NCI-H2227 (cell line): ENCODE results near the gene MTHFD1.

Experiments used
- DNase-seq: peaks from one replicate; lab custom pipeline; 2025; ENCODE audit not compliant: unreplicated experiment; lab: John Stamatoyannopoulos, UW

The MTHFD1 gene

DNA sequence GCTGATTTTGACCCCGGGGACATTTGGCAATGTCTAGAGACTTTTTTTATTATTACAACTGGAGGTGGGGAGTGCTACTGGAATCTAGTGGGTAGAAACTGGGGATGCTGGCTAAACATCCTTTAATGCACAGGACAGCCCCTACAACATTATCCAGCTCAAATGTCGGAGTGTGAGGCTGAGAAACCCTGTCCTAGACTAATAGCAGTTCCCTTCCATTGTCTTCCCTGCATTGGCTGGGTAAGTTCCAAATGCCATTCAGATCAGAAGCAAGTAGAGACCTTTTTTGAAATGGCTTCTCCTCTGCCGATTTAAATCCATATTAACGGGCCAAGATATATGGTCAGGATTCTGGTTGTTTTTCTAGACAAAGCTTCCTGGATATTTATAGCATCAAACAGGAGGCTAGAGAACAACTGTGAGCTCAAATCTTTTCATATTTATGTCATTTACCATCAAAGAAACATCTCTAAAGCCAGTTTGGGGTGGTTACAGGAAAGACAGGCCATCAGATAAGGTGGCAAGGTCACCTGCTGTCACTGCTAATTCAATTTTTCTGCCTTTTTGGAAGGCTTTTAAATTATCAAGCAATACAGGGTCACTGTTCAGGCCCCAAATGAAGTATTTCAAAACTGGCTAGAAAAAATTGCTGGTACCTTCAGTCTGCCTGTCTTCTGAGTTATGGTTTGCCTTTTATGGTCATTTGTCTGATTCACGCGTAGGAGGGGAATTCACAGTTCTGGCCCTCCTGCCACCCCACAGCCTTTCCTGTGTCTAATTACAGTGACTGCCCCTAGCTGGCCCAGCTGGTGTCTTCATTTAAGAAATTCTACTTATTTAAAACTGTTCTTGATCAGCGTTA, 57.1 kb downstream of the MTHFD1 start:
- peak; percentile 36 for DNase-seq

DNA sequence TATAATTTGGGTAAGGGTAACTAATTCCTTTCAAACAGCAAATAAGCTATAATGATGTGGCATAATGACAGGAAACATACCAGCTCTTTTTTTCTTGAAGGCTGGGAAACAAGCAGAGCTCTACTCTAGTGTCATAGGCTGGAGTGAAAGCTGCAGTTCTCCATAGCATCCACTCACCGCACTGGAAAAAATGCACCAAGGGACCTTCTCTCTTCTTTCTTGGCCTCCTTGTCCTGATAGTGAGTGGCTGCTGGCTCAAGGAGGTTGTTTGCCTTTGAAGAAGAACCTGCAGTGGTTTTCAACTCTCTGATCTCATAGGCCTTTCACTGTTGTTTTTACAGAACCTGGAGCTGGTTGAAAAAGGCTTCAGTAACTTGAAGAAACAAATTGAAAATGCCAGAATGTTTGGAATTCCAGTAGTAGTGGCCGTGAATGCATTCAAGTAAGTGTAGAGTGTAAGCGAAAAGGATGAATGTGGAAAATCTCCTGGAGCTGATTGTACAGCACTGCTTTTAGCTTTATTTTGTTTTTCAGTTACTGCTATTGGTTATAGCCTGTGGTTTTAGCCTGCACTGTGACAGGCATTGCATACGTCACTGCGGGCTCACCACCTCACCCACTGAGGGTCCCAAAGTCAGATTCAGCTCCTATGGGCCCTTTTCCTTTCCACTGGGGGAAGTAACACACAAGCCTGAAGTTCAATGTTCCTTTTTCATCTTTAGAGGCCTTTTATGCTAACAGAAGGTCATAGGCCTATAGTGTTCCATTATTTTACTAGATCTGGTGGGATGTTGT, 59.9 kb downstream of the MTHFD1 start:
- DNase-seq = no peak

DNA sequence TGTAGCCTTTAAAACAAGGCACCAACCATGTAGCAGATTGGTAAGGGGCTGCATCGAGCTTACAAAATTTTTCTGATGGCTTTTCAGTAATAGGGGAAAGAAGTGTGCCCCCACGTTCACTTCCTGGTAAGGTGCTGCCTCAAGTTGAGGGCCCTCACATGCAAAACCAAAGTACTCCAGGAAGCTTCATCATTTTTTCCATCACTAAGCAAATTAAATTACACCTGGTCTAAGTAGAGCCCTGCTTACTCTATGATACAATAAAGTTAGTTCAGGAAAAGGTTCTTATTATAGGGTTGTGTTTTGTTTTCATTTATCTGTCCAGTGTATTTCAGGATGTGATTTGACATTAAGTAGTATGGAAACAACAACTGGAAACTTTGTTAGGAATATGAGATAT, 62.1 kb downstream of the MTHFD1 start:
- DNase-seq = no peak

DNA sequence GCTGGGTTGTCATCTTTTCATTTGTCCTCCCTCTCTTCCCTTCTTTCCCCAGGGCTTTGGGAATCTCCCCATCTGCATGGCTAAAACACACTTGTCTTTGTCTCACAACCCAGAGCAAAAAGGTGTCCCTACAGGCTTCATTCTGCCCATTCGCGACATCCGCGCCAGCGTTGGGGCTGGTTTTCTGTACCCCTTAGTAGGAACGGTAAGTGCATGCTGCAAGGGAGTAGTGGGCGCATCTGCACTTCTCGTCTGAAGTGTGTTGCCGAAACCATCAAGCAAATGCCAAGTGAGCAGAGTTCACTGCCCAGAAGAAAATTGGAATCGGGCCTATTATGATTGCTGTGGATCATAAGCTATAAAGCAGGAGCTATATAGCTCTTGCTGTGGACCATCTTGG, 66.5 kb downstream of the MTHFD1 start:
- DNase-seq = no peak

DNA sequence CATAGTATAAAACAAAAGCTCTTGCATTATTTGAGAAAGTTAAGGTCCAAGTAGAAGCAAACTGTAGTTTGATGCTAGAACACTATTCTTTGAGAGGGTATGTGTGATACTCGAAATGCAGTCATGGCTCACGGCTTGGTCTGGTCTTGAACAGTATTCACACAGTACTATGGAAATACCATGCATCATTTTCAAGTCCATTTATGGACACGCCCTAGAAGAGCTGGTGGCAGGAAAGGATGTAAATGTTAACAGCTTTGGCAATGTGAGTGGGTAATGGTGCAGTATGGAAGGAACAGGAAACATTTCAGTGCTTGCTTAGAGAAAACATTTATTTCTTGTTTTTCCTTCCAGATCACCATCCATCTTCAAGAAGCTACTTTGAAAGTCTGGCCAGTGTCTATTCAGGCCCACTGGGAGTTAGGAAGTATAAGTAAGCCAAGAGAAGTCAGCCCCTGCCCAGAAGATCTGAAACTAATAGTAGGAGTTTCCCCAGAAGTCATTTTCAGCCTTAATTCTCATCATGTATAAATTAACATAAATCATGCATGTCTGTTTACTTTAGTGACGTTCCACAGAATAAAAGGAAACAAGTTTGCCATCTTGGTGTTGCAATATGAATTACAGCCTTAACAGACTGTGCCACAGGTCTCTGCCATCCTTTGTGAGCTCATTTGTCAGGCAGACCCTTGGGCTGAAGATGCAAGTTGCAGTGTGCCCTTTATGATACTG, 71.4 kb downstream of the MTHFD1 start:
- DNase-seq = no peak

DNA sequence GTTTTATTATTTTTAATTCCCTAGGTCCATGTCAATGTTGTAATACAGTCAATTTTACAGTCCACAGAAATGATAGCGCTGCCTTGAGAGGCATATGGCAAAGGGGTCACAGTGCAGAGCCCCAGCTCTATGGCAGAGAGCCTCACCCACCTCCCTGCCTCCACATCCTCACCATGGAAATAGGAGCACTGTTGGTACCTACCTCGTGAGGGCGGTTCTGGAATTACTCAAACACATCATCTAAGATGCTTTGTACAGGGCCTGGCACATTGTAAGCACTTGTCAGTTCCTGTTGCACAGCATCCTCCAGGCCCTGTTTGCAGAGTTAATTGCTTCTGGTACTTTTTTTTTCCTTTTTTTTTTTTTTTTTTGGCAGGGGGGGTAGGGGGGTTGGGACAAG, 73.1 kb downstream of the MTHFD1 start:
- no peak for DNase-seq

DNA sequence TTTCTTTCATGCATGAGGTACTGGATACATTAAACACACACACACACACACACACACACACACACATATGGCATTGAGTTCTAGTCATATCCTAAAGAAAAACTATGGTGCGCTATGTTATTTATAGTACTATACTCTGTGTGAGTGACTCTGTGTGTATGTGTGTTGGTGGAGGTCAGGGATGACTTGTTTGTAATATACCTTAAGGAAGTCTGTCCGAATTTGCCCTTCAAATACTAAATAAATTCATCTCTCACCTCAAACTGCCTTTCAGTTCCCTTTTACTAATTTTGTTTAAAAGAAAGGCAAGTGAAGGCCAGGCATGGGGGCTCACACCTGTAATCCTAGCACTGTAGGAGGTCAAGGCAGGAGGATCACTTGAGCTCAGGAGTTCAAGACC, 75.0 kb downstream of the MTHFD1 start:
- DNase-seq = no peak

DNA sequence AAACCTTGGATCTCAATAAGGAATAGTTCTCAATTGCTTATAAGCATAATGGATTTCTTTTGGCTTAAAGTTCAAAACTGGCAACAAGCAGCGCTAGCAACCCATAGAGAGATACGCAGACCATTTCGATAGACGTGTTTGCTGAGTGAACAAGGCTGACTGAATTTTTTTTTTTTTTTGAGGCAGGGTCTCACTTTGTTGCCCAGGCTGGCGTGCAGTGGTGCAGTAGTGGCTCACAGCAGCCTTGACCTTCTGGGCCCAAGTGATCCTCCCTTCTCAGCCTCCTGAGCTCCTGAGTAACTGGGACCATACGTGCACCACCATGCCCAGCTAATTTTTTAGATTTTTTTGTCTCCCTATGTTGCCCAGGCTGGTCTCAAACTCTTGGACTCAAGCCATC, 75.7 kb downstream of the MTHFD1 start:
- DNase-seq = no peak

DNA sequence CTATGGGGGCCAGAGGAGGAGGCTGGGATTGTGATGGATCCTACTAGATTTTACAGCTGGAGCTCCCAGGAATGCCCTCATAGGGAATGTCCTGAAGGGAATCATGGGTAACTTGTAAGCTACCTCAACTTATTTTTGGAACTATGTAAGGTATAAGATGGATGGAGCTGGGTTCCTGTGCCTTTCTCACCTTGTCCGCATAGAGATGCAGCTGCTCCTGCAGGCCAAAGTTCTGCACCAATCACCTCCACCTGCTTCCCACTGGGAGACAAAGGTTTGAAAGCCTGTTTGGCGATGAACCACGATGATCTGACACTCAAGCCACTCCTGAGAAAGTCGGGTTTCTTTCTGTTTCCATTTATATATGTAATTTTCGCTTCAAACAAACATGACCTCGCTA, 76.5 kb downstream of the MTHFD1 start:
- DNase-seq = peak; percentile 40

DNA sequence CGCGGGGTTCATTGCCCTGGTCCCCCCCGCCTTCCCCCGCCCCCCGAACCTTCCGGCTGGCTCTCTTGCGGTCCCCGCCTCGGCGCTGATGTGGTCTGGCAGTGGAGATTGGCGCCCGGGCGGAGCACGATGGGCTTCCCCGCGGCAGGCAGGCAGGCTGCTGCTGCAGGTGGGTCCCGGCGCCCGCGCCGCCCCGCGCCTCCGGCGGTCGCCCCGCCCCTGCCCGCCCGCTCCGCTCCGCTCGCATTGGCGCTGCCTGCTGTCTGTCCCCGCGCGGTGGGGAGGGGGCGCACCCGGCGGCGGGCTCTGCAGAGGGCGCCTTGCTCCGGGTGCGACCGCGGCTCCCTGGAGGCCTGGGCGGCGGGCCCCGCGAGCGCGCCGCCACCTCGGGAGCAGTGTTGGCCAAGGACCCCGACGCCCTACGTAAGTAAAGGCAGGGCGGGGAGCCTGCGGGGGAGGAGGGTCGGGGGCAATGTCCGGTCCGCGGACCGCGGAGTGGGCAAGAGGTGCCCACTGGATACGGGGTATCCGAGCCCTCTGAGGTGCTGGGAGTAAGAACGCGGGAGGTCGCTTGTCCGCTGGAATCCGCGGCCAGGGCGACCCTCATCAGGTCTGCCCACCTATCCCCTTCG, 77.2 kb downstream of the MTHFD1 start, which contains the start of gene AKAP5:
TSS of gene AKAP5 (plus strand) at position 309 of the 632 bp plus-strand sequence. CDS start 2,896 bp downstream, outside the sequence.
- DNase-seq = peak; percentile 89

DNA sequence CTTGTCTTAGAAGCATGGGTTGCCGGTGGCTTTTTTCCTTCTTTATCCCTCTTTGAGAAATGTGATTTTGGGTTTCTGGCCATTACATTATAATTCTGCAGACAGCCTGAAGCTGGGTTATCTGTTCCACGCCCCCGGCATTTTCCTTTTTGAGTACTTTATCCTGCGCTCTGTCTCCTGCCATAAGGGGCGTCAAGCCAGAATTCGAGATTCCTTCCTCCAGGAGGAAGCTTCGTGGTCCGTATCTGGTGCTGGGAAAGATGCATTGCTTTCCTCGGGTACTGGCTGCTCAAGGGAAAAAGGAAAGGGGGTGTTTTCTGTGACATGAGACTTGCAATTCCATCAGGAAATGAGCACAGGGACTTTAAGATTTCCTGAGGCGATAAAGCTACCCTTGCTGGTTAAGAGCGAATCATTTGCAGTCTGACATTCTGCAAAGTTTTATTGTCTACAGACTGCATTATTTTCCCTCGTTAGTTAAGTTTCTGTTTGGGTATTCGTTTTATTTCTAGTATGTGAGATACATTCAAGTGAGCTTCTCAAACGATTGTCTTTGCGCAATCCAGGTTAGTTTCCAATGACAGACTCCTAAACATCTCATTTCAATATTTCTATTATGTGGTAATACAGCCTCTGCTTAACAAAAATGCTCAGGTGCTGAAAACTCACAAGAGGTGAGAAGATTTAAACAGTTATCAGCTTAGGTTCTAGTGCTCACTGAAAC, 77.8 kb downstream of the MTHFD1 start:
- DNase-seq = peak; percentile 68

DNA sequence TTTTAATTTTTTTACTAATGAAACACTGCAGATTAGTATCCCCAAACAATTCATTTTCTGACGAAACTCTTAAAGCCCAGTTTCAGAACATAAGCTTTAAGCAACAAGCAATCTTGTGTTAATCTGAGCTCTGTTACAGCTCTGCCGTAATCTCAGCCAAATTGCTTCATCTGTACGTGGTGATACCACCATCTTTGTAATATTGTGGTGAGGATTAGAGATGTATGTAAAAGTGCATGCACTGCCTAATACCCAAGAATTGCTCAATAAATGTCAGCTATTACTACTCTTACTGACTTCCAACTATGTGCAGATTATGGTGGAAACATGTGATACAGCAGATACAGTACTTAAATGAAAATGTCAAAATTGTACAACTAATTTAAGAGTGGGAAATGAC, 78.9 kb downstream of the MTHFD1 start:
- DNase-seq = no peak

DNA sequence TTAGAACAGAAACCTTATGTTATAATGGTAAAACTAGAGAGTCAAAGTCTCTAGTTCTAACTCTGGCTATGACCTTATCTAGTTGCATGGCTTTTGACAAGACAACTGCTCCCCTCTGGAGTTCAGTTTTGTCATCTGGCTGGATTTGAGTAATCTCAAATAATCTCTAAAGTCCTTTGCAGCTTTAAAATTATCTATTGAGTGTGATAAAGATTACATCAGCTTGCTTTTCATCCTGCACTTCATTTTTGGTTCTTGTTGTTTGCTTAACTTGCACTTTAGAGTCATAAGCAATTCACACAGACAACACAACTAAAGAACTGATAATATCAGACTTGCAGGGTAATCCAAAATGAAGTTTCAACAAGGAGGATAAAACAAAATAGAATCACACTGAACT, 79.4 kb downstream of the MTHFD1 start:
- DNase-seq = no peak

DNA sequence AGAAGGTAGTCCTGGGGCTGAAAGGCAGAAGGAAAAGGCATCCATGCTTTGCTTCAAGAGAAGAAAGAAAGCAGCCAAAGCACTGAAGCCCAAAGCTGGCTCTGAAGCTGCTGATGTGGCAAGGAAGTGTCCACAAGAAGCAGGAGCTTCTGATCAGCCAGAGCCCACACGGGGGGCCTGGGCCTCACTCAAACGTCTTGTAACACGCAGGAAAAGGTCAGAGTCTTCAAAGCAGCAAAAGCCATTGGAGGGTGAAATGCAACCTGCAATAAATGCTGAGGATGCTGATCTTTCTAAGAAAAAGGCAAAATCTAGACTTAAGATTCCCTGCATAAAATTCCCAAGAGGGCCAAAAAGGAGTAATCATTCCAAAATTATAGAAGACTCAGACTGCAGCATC, 80.3 kb downstream of the MTHFD1 start:
- no peak for DNase-seq

DNA sequence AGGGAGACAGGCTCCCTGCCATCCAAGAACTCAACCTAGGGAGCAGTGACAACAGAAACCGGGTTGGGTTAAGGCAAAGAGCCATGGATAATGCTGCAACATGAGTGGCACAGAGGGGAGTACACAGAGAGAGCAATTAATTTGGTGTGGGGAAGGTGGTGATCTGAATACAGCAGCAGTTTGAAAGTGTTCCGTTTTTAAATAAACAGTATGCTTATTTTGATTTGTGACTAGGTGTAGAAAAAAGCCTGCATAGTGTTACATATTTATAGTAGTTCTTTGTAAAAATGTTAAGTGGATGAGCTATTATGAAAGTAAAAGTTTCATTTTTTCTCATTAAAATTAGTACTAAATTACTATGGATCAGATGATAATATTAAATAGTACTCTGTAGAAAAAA, 85.9 kb downstream of the MTHFD1 start:
- no peak for DNase-seq

DNA sequence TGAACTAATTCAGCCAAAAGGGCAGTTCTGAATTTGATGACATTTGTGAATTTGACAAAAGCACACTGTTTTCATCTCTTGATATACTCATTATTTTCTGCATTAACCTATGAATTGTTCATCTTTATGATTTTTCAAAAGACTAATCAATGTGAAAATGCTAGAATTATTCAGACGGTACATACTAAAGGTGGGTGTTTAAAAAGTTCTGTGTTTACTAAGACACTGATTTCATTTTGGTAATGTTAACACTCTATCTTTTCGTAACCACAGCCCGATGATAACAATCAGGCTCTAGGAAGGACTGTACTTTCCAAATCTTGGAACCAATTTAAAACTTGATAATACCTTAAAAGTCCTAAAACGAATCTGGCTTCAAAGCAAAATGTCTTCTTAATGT, 86.5 kb downstream of the MTHFD1 start:
- DNase-seq = no peak

DNA sequence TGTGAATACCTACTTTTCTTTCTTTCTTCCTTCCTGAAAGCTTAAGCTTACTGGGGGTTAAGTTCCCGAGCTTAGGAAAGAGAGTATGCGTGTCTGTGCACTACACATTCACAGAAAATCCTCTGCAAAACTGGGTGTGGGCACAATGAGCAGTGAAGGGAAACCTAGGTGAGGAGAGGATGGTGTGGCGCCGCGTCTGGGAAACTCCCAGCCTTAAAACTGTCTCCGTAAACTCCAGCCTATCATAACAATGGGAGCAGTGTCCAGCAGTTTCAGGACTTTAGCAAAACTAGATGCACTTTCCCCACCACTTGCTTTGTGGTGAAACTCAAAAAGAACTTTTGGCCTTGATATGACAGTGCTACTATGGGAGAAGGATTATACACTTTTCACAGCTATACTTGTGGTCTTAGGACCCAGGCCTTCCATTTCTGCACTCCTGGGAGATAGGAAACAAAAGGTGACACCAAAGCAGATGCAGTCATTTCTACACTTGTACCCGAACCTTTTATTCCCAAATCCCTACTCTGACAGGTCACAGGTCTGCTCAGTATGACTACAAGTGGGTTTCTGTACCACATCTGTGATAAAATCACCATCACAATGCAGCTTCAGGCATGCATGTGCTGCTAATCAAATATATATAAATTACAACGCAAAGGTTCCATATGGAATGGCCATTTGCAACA, 87.6 kb downstream of the MTHFD1 start:
- no peak for DNase-seq

DNA sequence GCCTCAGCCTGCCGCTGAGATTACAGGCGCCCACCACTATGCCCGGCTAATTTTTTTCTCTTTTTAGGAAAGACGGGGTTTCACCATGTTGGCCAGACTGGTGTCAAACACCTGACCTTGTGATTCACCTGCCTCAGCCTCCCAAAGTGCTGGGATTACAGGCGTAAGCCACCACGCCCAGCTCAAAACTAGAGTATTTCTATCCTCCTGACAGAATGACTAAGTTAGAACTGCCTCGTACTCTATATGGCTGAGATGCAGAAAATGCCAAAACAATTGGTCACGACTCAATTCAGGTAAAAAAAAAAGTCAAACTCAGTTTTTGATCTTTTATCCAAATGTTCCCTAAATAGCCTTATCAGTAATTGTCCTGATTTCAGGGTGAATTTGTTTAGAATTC, 88.3 kb downstream of the MTHFD1 start:
- no peak for DNase-seq

DNA sequence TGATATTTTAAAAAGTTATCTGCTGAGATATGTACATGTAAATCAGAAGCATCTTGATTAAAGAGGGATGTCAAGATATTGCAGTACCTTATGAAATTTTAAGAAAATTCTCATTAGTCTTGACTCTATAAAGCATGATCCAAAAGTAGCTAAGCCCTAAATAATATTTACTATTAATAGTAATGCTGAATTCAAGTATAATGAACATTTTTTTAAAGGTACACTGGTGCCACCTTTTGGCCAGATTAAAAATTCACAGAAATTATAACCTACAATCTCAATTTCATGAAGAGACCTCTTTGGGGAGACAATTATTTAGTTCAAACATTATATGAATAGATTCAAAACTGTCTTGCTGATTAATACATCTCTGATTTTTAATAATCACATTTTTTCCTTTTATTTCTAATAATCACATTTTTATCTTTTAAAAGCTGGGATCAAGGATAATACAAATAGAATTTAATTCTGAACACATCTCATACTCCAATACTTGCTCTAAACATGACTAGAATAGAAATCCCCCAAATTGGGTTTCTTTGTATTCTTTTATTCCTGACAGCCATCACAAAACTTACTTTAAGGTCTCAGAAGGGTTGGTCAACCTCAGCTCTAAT, 90.6 kb downstream of the MTHFD1 start:
- DNase-seq = peak; percentile 9
